H1 (cell line): ENCODE data around the gene TMEM134. TPM values are rescaled to one million over a fixed set of nuclear protein-coding genes. Genes with fewer than 3 reads are reported as not detected.

ENCODE experiments used
- CTCF ChIA-PET: fragments of 300-600 bp; sonication (Branson Sonifier 250); formaldehyde crosslinking; loops from one replicate; lab custom pipeline; 2021; ENCODE audit not compliant: partially characterized antibody; lab: Charles Lee
- POLR2A ChIA-PET: fragments of 300-600 bp; sonication (Branson Sonifier 250); formaldehyde crosslinking; loops from one replicate; lab custom pipeline; 2021; ENCODE audit warnings: inconsistent platforms; ENCODE audit not compliant: partially characterized antibody; lab: Charles Lee
- DNase-seq, 2 experiments: peaks; one replicate each; pipeline versions ENCODE4 v3.0.0 to v3.0.0-alpha.2; 2010 to 2022; ENCODE audit warnings: low spot score in 2 of 2, low read depth in 1 of 2, mixed read lengths in 1 of 2
- FAIRE-seq: peaks from 2 replicates; lab custom pipeline; 2011; peaks lifted over from hg19 to GRCh38; lab: Jason Lieb, UNC
- H2AFZ ChIP-seq: 2 replicates; pipeline ENCODE4 v1.8.1; 2012; ENCODE audit warnings: low read length, inconsistent platforms
- H2AK5ac ChIP-seq: 2 replicates; pipeline ENCODE4 v1.6.1; 2013; ENCODE audit warnings: low read depth, low read length
- H2BK120ac ChIP-seq: replicated peaks from 2 replicates; pipeline ENCODE3; 2013; ENCODE audit warnings: low read depth, low read length, inconsistent platforms
- H2BK12ac ChIP-seq: 2 replicates; pipeline ENCODE4 v1.6.1; 2013; ENCODE audit warnings: low read depth, low read length
- H2BK15ac ChIP-seq: 2 replicates; pipeline ENCODE4 v1.6.1; 2013; ENCODE audit warnings: low read length
- H2BK20ac ChIP-seq: 2 replicates; pipeline ENCODE4 v1.6.1; 2013; ENCODE audit warnings: low read length
- H2BK5ac ChIP-seq: 2 replicates; pipeline ENCODE4 v1.6.1; 2013; ENCODE audit warnings: low read depth, low read length
- H3K14ac ChIP-seq: 2 replicates; pipeline ENCODE4 v1.6.1; 2013; ENCODE audit warnings: inconsistent platforms; ENCODE audit not compliant: insufficient read length
- H3K18ac ChIP-seq: 2 replicates; pipeline ENCODE4 v1.6.1; 2013; ENCODE audit warnings: low read length; ENCODE audit errors: extremely low read depth
- H3K23ac ChIP-seq: 2 replicates; pipeline ENCODE4 v1.6.1; 2013; ENCODE audit warnings: inconsistent platforms; ENCODE audit not compliant: insufficient read length
- H3K23me2 ChIP-seq: 2 replicates; pipeline ENCODE4 v1.6.1; 2013; ENCODE audit warnings: low read depth, low read length
- H3K27ac ChIP-seq: 2 replicates; pipeline ENCODE4 v1.6.1; 2011; ENCODE audit warnings: low read depth, low read length, inconsistent platforms
- H3K27me3 ChIP-seq, 4 experiments: replicated peaks in 1 of 4; 1 replicate in 1 of 4; 2 replicates in 3 of 4; pipeline versions ENCODE4 v1.6.1 to v1.8.1; 2011 to 2013; ENCODE audit warnings: low read length in 3 of 4, mild to moderate bottlenecking in 3 of 4, inconsistent platforms in 2 of 4, mixed read lengths in 2 of 4, moderate library complexity in 1 of 4; ENCODE audit not compliant: control insufficient read depth in 3 of 4, insufficient read depth in 3 of 4; ENCODE audit errors: extremely low read depth in 1 of 4
- H3K36me3 ChIP-seq, 4 experiments: 2 replicates each; pipeline versions ENCODE4 v1.6.1 to v1.8.1; 2011 to 2013; ENCODE audit warnings: mild to moderate bottlenecking in 4 of 4, low read length in 3 of 4, moderate library complexity in 2 of 4, control low read depth in 1 of 4, inconsistent platforms in 1 of 4; ENCODE audit not compliant: insufficient read depth in 4 of 4, control insufficient read depth in 2 of 4
- H3K4ac ChIP-seq: replicated peaks from 2 replicates; pipeline ENCODE3; 2013; ENCODE audit warnings: low read length, low read depth, mixed read lengths, inconsistent platforms; ENCODE audit not compliant: insufficient read length
- H3K4me1 ChIP-seq, 4 experiments: replicated peaks in 1 of 4; 1 replicate in 1 of 4; 2 replicates in 3 of 4; pipeline versions ENCODE4 v1.6.1 to v1.8.1; 2011 to 2013; ENCODE audit warnings: low read length in 3 of 4, inconsistent platforms in 2 of 4, mixed read lengths in 1 of 4; ENCODE audit not compliant: insufficient read depth in 4 of 4, control insufficient read depth in 3 of 4
- H3K4me2 ChIP-seq, 2 experiments: 2 replicates each; pipeline versions ENCODE4 v1.6.1 to v1.8.1; 2011 to 2013; ENCODE audit warnings: low read depth in 2 of 2, low read length in 2 of 2, control low read depth in 1 of 2, inconsistent platforms in 1 of 2, mild to moderate bottlenecking in 1 of 2; ENCODE audit not compliant: insufficient read depth in 1 of 2
- H3K4me3 ChIP-seq, 4 experiments: fragments of 200-600, 300-600 bp in 1 of 4; sonication (generic), shearing (Covaris generic), sonication (Bioruptor Twin) in 1 of 4; 2 replicates each; pipeline versions ENCODE4 v1.5.1 to v1.8.1; 2011 to 2016; ENCODE audit warnings: low read length in 4 of 4, low read depth in 3 of 4, control low read depth in 2 of 4, inconsistent platforms in 2 of 4, mild to moderate bottlenecking in 2 of 4, mixed read lengths in 1 of 4, moderate library complexity in 1 of 4; ENCODE audit not compliant: insufficient read depth in 2 of 4; ENCODE audit errors: extremely low read depth in 1 of 4
- H3K56ac ChIP-seq: replicated peaks from 2 replicates; pipeline ENCODE3; 2013; ENCODE audit warnings: low read depth, mild to moderate bottlenecking, mixed read lengths, low read length, inconsistent platforms; ENCODE audit not compliant: insufficient read length
- H3K79me1 ChIP-seq: 2 replicates; pipeline ENCODE4 v1.6.1; 2013; ENCODE audit warnings: low read depth, low read length, control low read depth
- H3K79me2 ChIP-seq, 2 experiments: 2 replicates each; pipeline versions ENCODE4 v1.6.1 to v1.8.1; 2012 to 2013; ENCODE audit warnings: low read length in 2 of 2, mild to moderate bottlenecking in 2 of 2, inconsistent platforms in 1 of 2; ENCODE audit not compliant: insufficient read depth in 2 of 2, control insufficient read depth in 1 of 2
- H3K9ac ChIP-seq, 4 experiments: replicated peaks in 1 of 4; 1 replicate in 1 of 4; 2 replicates in 3 of 4; pipeline versions ENCODE4 v1.6.1 to v1.8.1; 2011 to 2013; ENCODE audit warnings: low read depth in 3 of 4, low read length in 3 of 4, control low read depth in 2 of 4, mild to moderate bottlenecking in 2 of 4, moderate library complexity in 2 of 4, inconsistent platforms in 1 of 4; ENCODE audit errors: extremely low read depth in 1 of 4
- H3K9me3 ChIP-seq, 2 experiments: 2 replicates each; pipeline versions ENCODE4 v1.6.1 to v1.8.1; 2012 to 2013; ENCODE audit warnings: mild to moderate bottlenecking in 2 of 2, moderate library complexity in 2 of 2, control low read depth in 1 of 2, inconsistent platforms in 1 of 2, low read depth in 1 of 2, low read length in 1 of 2, mixed read lengths in 1 of 2; ENCODE audit not compliant: insufficient read depth in 2 of 2
- H4K20me1 ChIP-seq, 2 experiments: replicated peaks in 1 of 2; 2 replicates each; pipeline versions ENCODE3 to v1.8.1; 2011 to 2013; ENCODE audit warnings: inconsistent platforms in 2 of 2, low read length in 2 of 2, mild to moderate bottlenecking in 1 of 2; ENCODE audit not compliant: insufficient read depth in 2 of 2, control insufficient read depth in 1 of 2
- H4K5ac ChIP-seq: 2 replicates; pipeline ENCODE4 v1.6.1; 2013; ENCODE audit warnings: low read length, low read depth, mixed read lengths, inconsistent platforms; ENCODE audit not compliant: insufficient read length
- H4K8ac ChIP-seq: 2 replicates; pipeline ENCODE4 v1.8.0; 2013; ENCODE audit warnings: mild to moderate bottlenecking, moderate library complexity, low read length, inconsistent platforms; ENCODE audit not compliant: insufficient read depth; ENCODE audit errors: extremely low read depth
- H4K91ac ChIP-seq: replicated peaks from 2 replicates; pipeline ENCODE3; 2013; ENCODE audit warnings: low read length, mixed read lengths, inconsistent platforms; ENCODE audit not compliant: insufficient read length
- BCL11A ChIP-seq, 2 experiments: IDR thresholded peaks; one replicate each; pipeline ENCODE4 v1.6.1; 2011; ENCODE audit warnings: low read depth in 2 of 2, low read length in 2 of 2, mild to moderate bottlenecking in 2 of 2
- CEBPB ChIP-seq: IDR thresholded peaks from 2 replicates; pipeline ENCODE4 v1.6.1; 2012; ENCODE audit warnings: low read depth, low read length
- CTBP2 ChIP-seq: IDR thresholded peaks from 2 replicates; pipeline ENCODE4 v1.7.0; 2011; ENCODE audit warnings: borderline replicate concordance, mild to moderate bottlenecking, moderate library complexity, mixed read lengths, low read length; ENCODE audit not compliant: insufficient read depth, insufficient read length
- EP300 ChIP-seq, 2 experiments: IDR thresholded peaks; 1 replicate in 1 of 2; 2 replicates in 1 of 2; pipeline ENCODE4 v1.6.1; 2011 to 2012; ENCODE audit warnings: low read depth in 2 of 2, low read length in 2 of 2, mild to moderate bottlenecking in 2 of 2, borderline replicate concordance in 1 of 2, inconsistent platforms in 1 of 2, moderate library complexity in 1 of 2
- EZH2 ChIP-seq: fragments of 200-600 bp; sonication (generic); IDR thresholded peaks from 2 replicates; pipeline ENCODE4 v1.7.1; 2012; ENCODE audit warnings: low read depth, mild to moderate bottlenecking, moderate library complexity, low read length, inconsistent platforms; ENCODE audit not compliant: severe bottlenecking
- JUND ChIP-seq: IDR thresholded peaks from 2 replicates; pipeline ENCODE4 v1.6.1; 2011; ENCODE audit warnings: mild to moderate bottlenecking, improper control_type of control experiment, low read length
- SP4 ChIP-seq: IDR thresholded peaks from 2 replicates; pipeline ENCODE4 v1.6.1; 2012; ENCODE audit warnings: low read length, inconsistent platforms
- TAF1 ChIP-seq: IDR thresholded peaks from 2 replicates; pipeline ENCODE4 v1.6.1; 2011; ENCODE audit warnings: mild to moderate bottlenecking, low read depth, low read length
- TEAD4 ChIP-seq: IDR thresholded peaks from 2 replicates; pipeline ENCODE4 v1.6.1; 2012; ENCODE audit warnings: low read depth, low read length, inconsistent platforms, mixed read lengths
- WGBS, 2 experiments: shearing (Covaris generic) in 1 of 2; methylation state at CpG; one replicate each; pipeline versions ENCODE4 v1.1.6 to v1.1.7; 2013 to 2015; ENCODE audit warnings: low lambda C conversion rate in 2 of 2, mixed read lengths in 2 of 2, inconsistent platforms in 1 of 2, low coverage in 1 of 2, missing lambda C conversion rate in 1 of 2; ENCODE audit not compliant: insufficient replicate concordance in 2 of 2, insufficient coverage in 1 of 2, insufficient read length in 1 of 2; ENCODE audit errors: extremely low coverage in 1 of 2, missing lambda C conversion rate in 1 of 2; 5-methylcytosine and 5-hydroxymethylcytosine counted together
- polyA plus RNA-seq, 7 experiments: library from polyadenylated mRNA; depleted of rRNA in 3 of 7; stranded (reverse) in 5 of 7; unstranded in 2 of 7; fragments of >200 nt in 5 of 7; fragments of 200-250 nt in 2 of 7; gene quantifications; 1 replicate in 5 of 7; 2 replicates in 1 of 7; 4 replicates in 1 of 7; pipeline versions ENCODE4 v1.2.1 to v1.2.3, GENCODE V29; 2011 to 2013; ENCODE audit warnings: missing spikeins in 2 of 7, mixed read lengths in 2 of 7
- total RNA-seq: library from RNA; stranded (reverse); fragmentation: NEBNext Ultra II Directional; extraction: Animal tissue kit (Norgen Biotek cat#: 25700); gene quantifications from 2 replicates; pipeline ENCODE4 v1.2.1, GENCODE V29; 2021

Gene TMEM134
- total and polyA plus RNA-seq, 2 of the 8 experiments (the other 6 are each of a cell fraction or from before 2014, with no cell fraction given) = 32.4 to 229 TPM

DNA sequence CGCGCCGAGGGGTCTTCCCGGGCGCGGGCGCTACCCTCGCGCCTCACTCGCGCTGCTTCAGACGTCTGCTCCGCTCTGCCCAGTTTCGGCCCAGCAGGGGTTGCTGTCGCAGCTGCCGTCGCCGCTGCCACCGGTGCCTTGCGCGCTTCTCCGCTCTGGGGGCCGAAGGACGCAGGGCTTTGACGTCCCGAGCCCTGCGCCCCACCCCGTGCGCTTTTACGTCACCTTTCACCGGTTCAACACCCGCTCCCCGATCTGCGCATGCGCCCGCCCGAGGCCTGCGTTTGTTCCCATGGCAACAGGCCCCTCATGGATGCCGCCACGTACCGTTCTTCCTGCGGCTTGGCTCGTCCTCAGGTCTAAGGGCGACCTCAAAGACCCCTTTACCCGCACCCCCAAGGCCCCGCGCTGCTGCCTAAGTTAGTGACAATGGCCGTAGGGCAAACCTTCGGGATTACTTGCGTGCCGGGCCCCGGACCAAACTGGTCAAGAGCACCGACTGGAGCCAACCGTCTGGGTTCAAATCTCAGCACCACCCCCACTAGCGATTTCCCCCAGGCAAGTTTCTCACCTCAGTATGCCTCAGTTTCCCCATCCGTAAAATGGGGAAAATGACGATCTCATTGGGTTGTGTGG is 39.6 kb upstream of the TMEM134 start:
- H3K27ac ChIP-seq = peak overlapping the region; percentile 88
- H4K20me1 ChIP-seq = peaks cover 3 to 10% of the 10 kb centered on the region in 2 experiments
- H3K18ac ChIP-seq = peak overlapping the region; percentile 99
- H2AFZ ChIP-seq = 0 out of 2 replicates have a peak overlapping the region, but pooled peaks have one; percentile 47
- no peaks in the 10 kb centered on the region for H3K36me3 ChIP-seq
- peaks cover 0 to 7% (median 3%) of the 10 kb centered on the region in 4 experiments; a peak in 3 of 7 replicates for H3K27me3 ChIP-seq
- peak overlapping the region; percentile 66 to 83 for H3K4me2 ChIP-seq
- 0 out of 4 replicates have a peak, but pooled peaks cover 0 to 8% of the 10 kb centered on the region in 2 experiments for H3K79me2 ChIP-seq
- ChIA-PET POLR2A (no interaction called here), CTCF (no interaction called here)
- no peak overlapping the region for H3K4ac ChIP-seq
- H2BK12ac ChIP-seq = no peak overlapping the region
- DNase-seq (peak; percentile 88 to 99), FAIRE-seq (no peak)
- peak overlapping the region; percentile 87 for H4K5ac ChIP-seq
- peak overlapping the region; percentile 96 for H2BK5ac ChIP-seq
- peaks cover 0 to 27% (median 10%) of the 10 kb centered on the region in 4 experiments; a peak in 6 of 7 replicates for H3K4me1 ChIP-seq
- no peak overlapping the region for H2BK20ac ChIP-seq
- 4% methylated on average over 44 of the region's 57 CpGs; no CpG with 5 or more reads in 1 of the 2 experiments for WGBS, 2 experiments
- H4K8ac ChIP-seq = peak overlapping the region; percentile 96
- H3K14ac ChIP-seq = no peak overlapping the region
- peak overlapping the region; percentile 72 to 87 (median 80) for H3K9ac ChIP-seq
- H3K56ac ChIP-seq = peak overlapping the region; percentile 85
- peak overlapping the region; percentile 74 to 89 (median 86) for H3K4me3 ChIP-seq
- no peak overlapping the region for H2AK5ac ChIP-seq
- H2BK120ac ChIP-seq = no peak overlapping the region
- H2BK15ac ChIP-seq = no peak overlapping the region
- no peak overlapping the region for H3K23ac ChIP-seq
- no peaks in the 10 kb centered on the region for H3K79me1 ChIP-seq
- H4K91ac ChIP-seq = no peak overlapping the region
- peaks cover 21% of the 10 kb centered on the region for H3K23me2 ChIP-seq
- no peaks in the 10 kb centered on the region for H3K9me3 ChIP-seq
- TF ChIP-seq CEBPB (no peak), JUND (peak; percentile 25; the same call in 1 of the 2 replicates), BCL11A (IDR thresholded peaks at IDR 0.05; ENCODE audit: low read depth in 2 of 2, low read length in 2 of 2) (no peak), SP4 (no peak; the same call in 1 of the 2 replicates), CTBP2 (no peak), EP300 (IDR thresholded peaks at IDR 0.05; ENCODE audit: borderline replicate concordance in 1 of 2, low read depth in 2 of 2, low read length in 2 of 2) (peak in 1 of 2 experiments; percentile 17; a peak in 2 of 3 replicates), TAF1 (no peak; the same call in 1 of the 2 replicates), TEAD4 (no peak), EZH2 (no peak)
